ENCODE results near the gene NOB1. TPM values are rescaled to one million over a fixed set of nuclear protein-coding genes. Genes with fewer than 3 reads are reported as not detected.

The NOB1 gene
- total and polyA plus RNA-seq, 2 of the 4 experiments (the other 2 are of a cell fraction): 47.0 to 58.1 TPM

- H2BK120ac ChIP-seq (ENCODE audit: low read depth, low read length): no peak overlapping the region
- no TSS peak for BruUV-seq (replicated peaks)
- H2AK5ac ChIP-seq (ENCODE audit: low read depth, low read length): no peak overlapping the region
- no peak overlapping the region for H4K5ac ChIP-seq (ENCODE audit: low read depth, low read length)
- no peak overlapping the region for H4K91ac ChIP-seq (ENCODE audit: insufficient read depth, low read depth, low read length)
- H3K27me3 ChIP-seq (ENCODE audit: control insufficient read depth, insufficient read depth, low read length): no peaks in the 10 kb centered on the region
- no peak overlapping the region for H3K14ac ChIP-seq (replicated peaks; ENCODE audit: low read depth, low read length)
- H3K27ac ChIP-seq (ENCODE audit: insufficient read depth, low read length): no peak overlapping the region
- H3K23ac ChIP-seq (ENCODE audit: low read depth, low read length): no peak overlapping the region
- H4K20me1 ChIP-seq (ENCODE audit: insufficient read depth, low read length): no peaks in the 10 kb centered on the region
- no peak overlapping the region for H3K56ac ChIP-seq (ENCODE audit: extremely low read depth, insufficient read depth, low read length)
- no peaks in the 10 kb centered on the region for H3K4me1 ChIP-seq (ENCODE audit: control insufficient read depth, insufficient read depth, low read length)
- DNase-seq: no peak
- in situ Hi-C loops (cut with MboI; ENCODE audit: low sequenced_read_pairs): no loop called here
- 0 out of 2 replicates have a peak, but pooled peaks cover 2% of the 10 kb centered on the region for H3K36me3 ChIP-seq (ENCODE audit: control insufficient read depth, insufficient read depth, low read length)
- peaks cover 0 to 12% of the 10 kb centered on the region in 2 experiments; a peak in 3 of 4 replicates for H3K79me1 ChIP-seq (ENCODE audit: low read depth in 1 of 2, low read length in 2 of 2)
- H3K4ac ChIP-seq (ENCODE audit: low read depth, low read length): no peak overlapping the region
- no peaks in the 10 kb centered on the region for H3K9me3 ChIP-seq (ENCODE audit: control insufficient read depth, insufficient read depth, low read length)
- ChIA-PET POLR2A (ENCODE audit: unreplicated experiment) (no interaction called here), CTCF (no interaction called here)
- H3K4me3 ChIP-seq (ENCODE audit: insufficient read depth, low read depth, low read length): no peak overlapping the region
- TF ChIP-seq ELK1 (IDR thresholded peaks at IDR 0.05; ENCODE audit: borderline replicate concordance, low read depth, low read length) (no peak), MAFK (IDR thresholded peaks at IDR 0.05; ENCODE audit: low read depth, low read length) (no peak), MXI1 (IDR thresholded peaks at IDR 0.05; ENCODE audit: borderline replicate concordance, low read depth, low read length) (no peak), CEBPB (IDR thresholded peaks at IDR 0.05; ENCODE audit: low read depth, low read length) (no peak), RFX5 (IDR thresholded peaks at IDR 0.05; ENCODE audit: low read depth, low read length) (no peak), SMC3 (IDR thresholded peaks at IDR 0.05; ENCODE audit: low read depth, low read length) (no peak), RCOR1 (IDR thresholded peaks at IDR 0.05; ENCODE audit: insufficient replicate concordance, low read length) (no peak), FOS (IDR thresholded peaks at IDR 0.05; ENCODE audit: low read depth, low read length) (no peak), USF2 (IDR thresholded peaks at IDR 0.05; ENCODE audit: low read depth, low read length) (no peak), POLR2A (IDR thresholded peaks at IDR 0.05; ENCODE audit: low read depth, low read length) (no peak), RAD21 (IDR thresholded peaks at IDR 0.05; ENCODE audit: low read length) (no peak), BHLHE40 (IDR thresholded peaks at IDR 0.05; ENCODE audit: low read depth, low read length) (no peak), NFE2L2 (IDR thresholded peaks at IDR 0.05; ENCODE audit: low read depth, low read length) (no peak), CHD1 (IDR thresholded peaks at IDR 0.05; ENCODE audit: low read depth, low read length) (no peak), MAZ (IDR thresholded peaks at IDR 0.05; ENCODE audit: borderline replicate concordance, low read depth, low read length) (no peak)
- TF ChIP-seq, protein P1, sequence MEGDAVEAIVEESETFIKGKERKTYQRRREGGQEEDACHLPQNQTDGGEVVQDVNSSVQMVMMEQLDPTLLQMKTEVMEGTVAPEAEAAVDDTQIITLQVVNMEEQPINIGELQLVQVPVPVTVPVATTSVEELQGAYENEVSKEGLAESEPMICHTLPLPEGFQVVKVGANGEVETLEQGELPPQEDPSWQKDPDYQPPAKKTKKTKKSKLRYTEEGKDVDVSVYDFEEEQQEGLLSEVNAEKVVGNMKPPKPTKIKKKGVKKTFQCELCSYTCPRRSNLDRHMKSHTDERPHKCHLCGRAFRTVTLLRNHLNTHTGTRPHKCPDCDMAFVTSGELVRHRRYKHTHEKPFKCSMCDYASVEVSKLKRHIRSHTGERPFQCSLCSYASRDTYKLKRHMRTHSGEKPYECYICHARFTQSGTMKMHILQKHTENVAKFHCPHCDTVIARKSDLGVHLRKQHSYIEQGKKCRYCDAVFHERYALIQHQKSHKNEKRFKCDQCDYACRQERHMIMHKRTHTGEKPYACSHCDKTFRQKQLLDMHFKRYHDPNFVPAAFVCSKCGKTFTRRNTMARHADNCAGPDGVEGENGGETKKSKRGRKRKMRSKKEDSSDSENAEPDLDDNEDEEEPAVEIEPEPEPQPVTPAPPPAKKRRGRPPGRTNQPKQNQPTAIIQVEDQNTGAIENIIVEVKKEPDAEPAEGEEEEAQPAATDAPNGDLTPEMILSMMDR (conservative IDR thresholded peaks at IDR 0.05; ENCODE audit: low read depth, low read length): no peak
- H2AK9ac ChIP-seq (replicated peaks; ENCODE audit: low read depth, low read length, poor library complexity): no peak overlapping the region
- intact Hi-C loops (cut with micrococcal nuclease): loop anchor here (5.0 kb wide), 1 partner anchor 374 kb away; no protein-coding TSS in a partner anchor
- H3K4me2 ChIP-seq (ENCODE audit: low read depth, low read length): no peak overlapping the region
- dilution Hi-C loops (cut with HindIII; ENCODE audit: low sequenced_read_pairs, unreplicated experiment): no loop called here
- no peak overlapping the region for H2BK5ac ChIP-seq (ENCODE audit: low read depth, low read length, poor library complexity, severe bottlenecking)
- H3K9ac ChIP-seq (ENCODE audit: low read depth, low read length): no peak overlapping the region
- WGBS, 2 experiments (ENCODE audit: extremely low coverage in 2 of 2, insufficient read length in 1 of 2): 88% methylated on average over 7 of the region's 10 CpGs; no CpG with 5 or more reads in 1 of the 2 experiments
- H3K9me1 ChIP-seq (ENCODE audit: insufficient read depth, low read length): 0 out of 2 replicates have a peak, but pooled peaks cover 2% of the 10 kb centered on the region
- no peak for ATAC-seq (ENCODE audit: low read depth)
- H4K8ac ChIP-seq (ENCODE audit: low read depth in 2 of 2, low read length in 2 of 2): no peak overlapping the region
- H3K18ac ChIP-seq (ENCODE audit: low read depth, low read length): no peak overlapping the region
- H2AFZ ChIP-seq (replicated peaks; ENCODE audit: low read length, poor library complexity): no peak overlapping the region
- H2BK15ac ChIP-seq (ENCODE audit: low read depth, low read length): no peak overlapping the region
- H2BK20ac ChIP-seq (ENCODE audit: low read depth, low read length): no peak overlapping the region
Measured at GRCh38 chr16:69756705-69757104, 2.0 kb upstream of the NOB1 start.

All from IMR-90 (cell line).